Measurements from ENCODE around the gene SOX18.

DNA sequence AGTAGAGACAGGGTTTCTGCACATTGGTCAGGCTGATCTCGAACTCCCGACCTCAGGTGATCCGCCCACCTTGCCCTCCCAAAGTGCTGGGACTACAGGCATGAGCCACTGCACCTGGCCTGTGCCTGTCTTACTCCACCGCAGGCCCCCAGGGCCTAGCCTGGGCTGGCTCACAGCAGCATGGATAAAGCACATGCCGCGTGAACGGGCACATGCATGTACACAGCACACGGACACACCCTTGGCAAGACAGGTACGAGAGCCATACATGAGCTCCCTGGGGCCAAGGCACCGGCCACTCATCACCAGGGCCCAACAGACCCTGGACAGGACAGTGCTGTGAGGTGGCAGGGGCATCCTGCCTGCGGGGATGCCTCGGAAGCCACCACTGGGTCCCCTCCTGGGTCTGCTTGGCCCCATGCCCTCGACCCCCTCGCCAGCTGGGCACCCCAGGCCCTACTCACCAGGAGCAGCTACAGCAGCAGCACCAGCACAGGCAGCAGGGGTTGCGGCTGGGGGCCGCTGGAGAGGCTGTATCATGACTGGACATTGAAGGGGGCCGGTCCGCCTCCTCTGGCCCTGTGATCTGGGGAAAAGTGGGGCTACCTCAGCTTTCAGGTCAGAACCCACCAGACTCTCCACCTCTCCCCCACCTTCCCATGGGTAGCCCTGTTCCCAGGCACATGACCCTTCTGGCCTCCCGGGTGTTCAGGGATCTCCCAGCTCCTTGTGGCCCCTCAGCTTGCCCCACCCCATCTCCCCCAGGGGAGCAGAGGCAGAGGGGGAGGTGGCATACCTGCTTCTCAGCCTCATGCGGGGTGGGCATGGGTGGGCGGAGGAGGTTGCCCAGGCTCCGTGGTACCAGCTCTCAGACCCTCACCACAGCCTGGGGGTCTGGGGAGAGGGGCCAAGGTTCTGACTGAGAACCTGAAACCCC, 26.9 kb upstream of the SOX18 start:
- TF ChIP-seq CTCF (IDR thresholded peaks at IDR 0.05 in 4 of 5, conservative IDR thresholded peaks at IDR 0.05 in 1 of 5) (no peak), POLR2A (IDR thresholded peaks at IDR 0.05) (no peak)

Data from gastrocnemius medialis (tissue), 4 donors.